ENCODE data around the gene ROBO2.

Gene ROBO2

GRCh38 chr3:77549034-77549433 is 509.1 kb downstream of the ROBO2 start:
- DNase-seq: no peak

GRCh38 chr3:77553240-77553639 is 513.3 kb downstream of the ROBO2 start:
- DNase-seq: no peak

DNA sequence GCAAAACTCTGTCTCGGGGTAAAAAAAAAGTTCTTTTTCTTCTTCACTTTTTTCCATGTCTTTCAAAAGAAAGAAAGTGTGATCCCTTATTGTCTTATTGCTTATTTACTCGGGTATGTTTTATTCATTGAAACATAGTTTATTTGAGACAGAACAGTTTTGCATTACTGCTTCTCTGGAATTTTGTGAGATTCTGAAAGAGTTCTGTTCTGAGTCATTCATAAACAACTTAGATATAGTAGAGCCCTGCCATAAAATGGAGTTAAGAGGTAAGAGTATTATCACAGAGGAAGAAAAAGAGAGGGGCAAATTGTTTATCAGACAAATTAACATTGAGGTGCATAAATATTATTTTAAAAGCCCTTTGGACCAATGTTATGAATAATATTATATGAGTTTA is 522.2 kb downstream of the ROBO2 start:
- no peak for DNase-seq

- no peak for DNase-seq
Measured at GRCh38 chr3:77563012-77563411, 523.1 kb downstream of the ROBO2 start.

DNA sequence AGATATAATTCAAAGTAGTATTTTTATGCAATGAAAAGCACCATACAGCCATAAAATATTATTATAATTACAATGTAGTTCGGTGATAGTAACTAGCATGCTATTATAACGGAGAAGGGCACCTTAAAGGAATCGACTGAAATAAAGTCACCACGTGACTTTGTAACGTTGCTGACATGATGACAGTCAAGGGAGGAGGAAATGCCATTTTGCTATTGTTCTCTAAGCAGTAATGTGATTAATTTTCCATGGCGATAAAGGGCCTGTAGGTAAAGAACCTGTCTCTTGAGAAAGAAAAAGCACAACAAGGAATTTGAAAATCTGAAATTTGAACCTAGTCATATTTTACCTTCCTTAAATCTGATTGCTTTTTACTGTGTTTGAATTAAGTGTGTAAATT is 526.2 kb downstream of the ROBO2 start:
- DNase-seq: no peak

- no peak for DNase-seq
Measured at GRCh38 chr3:77571971-77572715, 532.2 kb downstream of the ROBO2 start.

DNA sequence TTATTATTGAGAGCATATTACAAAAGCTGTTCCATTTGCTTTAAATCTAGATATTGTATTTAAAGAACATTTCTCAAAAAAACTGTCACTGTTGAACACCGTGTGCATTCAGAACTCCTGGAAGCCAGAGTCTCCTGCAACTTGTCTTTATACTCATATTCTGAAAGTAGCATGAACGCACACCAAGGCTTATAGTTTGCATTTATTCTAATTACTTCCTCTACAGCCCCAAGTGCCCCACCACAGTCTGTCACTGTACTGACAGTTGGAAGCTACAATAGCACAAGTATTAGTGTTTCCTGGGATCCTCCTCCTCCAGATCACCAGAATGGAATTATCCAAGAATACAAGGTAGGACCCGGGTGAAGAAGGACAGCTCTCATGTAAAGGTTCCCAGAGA is 537.4 kb downstream of the ROBO2 start:
- DNase-seq: no peak

- DNase-seq: no peak
Measured at GRCh38 chr3:77586216-77586615, 546.3 kb downstream of the ROBO2 start.

DNA sequence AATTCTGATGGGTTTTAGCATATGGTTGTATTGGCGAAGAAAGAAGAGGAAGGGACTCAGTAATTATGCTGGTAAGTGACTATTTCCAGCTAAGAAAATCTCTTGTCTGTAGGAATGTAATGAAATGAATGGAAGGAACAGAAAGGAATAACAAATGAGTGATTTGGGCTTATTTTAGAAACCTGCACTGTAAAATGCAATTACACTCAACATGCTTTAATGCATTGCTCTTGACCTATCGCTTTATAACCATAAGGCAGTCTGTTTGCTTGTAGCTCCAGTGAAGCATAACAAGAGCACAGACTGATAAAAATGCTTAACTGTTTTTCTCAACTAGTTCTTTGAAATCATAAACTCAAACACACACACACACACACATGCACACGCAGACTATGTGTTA is 549.0 kb downstream of the ROBO2 start:
- no peak for DNase-seq

- DNase-seq: no peak
Measured at GRCh38 chr3:77590191-77590590, 550.3 kb downstream of the ROBO2 start.

- DNase-seq: no peak
Measured at GRCh38 chr3:77595371-77595870, 555.5 kb downstream of the ROBO2 start.

DNA sequence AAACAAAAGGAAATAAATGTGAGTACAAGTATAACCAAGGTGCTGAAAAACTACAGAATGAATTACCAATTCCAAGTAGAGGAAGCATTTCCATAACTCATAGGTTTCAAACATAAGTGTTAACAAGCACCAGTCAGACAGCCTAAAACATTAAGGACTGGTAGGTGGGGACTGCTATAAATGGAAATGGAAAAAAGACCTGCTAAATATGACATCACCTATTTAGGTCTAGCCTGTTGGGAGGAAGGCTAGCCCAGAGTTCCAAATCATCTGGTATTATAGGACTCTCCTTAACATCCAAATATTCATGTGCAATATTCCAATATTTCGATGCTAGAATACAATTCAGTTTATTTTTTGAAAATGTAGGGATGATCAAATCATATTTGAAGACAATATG is 560.0 kb downstream of the ROBO2 start:
- no peak for DNase-seq

DNA sequence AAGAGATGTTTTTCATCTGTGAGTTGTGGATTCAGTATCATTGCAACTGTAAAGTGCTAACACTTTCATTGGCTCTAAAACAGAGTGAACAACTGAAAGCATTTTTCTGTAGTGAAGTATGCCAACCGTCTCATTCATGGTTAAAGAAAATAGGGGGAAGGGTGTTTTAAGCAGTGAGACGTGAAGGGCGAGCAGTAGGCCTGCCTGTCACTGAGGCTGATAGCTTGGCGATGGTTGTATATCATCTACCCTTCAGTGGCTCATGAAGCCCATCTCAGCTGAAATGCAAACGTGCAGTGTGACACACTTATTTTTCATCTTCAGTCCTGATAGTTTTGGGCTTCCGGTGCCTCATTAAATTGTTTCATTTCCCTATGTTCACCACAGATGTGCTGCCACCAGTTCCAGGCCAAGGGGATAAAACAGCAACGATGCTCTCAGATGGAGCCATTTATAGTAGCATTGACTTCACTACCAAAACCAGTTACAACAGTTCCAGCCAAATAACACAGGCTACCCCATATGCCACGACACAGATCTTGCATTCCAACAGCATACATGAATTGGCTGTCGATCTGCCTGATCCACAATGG is 562.0 kb downstream of the ROBO2 start:
- peak in 1 of 56 donors; percentile 2 for DNase-seq

- no peak for DNase-seq
Measured at GRCh38 chr3:77602722-77603121, 562.8 kb downstream of the ROBO2 start.

GRCh38 chr3:77605308-77605707 is 565.4 kb downstream of the ROBO2 start:
- no peak for DNase-seq

DNA sequence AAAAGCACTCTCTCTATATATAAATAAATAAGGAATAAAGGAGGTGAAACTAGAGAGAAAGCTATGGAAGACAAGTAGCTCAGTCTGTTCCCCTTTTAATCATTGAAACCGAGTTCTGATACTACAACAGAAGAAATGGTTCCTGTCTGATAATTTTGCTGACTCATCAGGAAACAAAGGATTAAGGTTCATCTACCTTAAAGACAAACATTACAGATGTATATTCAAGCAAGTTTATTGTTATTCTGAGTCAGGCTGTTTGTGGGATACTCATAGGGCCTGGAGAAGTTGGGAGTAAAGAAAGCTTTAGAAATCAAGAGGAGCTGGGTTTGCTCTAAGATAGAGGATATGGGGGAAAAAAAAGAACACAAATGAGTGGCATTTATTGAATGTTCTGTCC is 566.0 kb downstream of the ROBO2 start:
- DNase-seq: no peak

DNA sequence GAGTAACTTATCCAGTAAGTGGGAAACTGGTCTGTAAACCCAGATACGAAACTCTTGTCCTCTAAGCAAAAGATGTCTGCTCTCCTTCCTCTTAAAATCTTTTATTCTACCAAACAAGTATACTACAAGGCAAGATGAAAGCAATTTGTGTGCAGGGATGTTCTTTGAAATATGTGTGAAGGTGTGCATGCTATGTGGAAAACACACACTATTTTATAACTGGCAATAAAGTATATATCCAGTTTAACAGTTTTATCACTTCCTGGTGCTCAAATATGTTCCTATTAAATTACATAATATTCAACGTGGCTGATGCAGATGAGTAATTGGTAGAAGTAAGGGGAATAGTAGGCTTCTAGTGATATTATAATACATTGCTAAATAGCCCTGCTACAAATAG is 566.5 kb downstream of the ROBO2 start:
- DNase-seq: no peak

GRCh38 chr3:77618686-77619085 is 578.8 kb downstream of the ROBO2 start:
- DNase-seq: no peak

DNA sequence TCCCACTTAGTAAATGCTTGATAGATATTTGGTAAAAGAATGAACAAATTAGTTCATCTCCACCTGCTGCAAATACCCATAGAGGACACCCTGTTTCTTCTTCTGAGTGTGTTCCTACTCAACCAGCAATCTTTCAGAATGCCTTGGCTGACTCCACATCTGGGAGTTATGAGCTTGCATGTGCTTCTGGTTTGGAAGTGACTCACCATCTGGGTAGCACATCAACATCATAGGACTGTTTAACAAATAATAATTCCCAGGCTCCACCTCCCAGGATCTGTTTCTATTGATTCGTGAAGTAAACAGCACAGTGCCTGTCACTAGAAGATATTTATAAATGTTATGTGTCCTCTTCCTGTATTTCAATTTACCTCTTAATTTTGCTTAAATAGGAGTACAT is 580.1 kb downstream of the ROBO2 start:
- DNase-seq: no peak

DNA sequence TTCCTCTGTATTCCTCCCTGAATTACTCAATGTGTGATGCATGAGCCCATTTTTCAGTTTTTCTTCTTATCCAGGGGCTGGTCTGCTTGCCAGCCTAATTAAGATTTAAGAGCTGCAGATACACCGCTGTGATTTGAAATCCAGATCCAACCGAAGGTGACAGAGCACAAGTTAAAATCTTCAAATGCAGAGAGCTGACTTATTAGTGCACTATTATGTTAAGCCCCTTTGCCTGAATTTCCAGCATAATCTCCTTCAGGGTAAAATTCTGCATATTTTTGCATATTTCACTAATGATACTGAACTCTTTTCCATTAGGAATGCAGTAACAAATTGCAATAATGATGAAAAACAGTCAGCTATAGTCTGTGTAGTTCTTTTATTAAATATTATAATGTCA is 583.6 kb downstream of the ROBO2 start:
- no peak for DNase-seq

- no peak for DNase-seq
Measured at GRCh38 chr3:77626157-77626556, 586.3 kb downstream of the ROBO2 start.

GRCh38 chr3:77648214-77648613 is 608.3 kb downstream of the ROBO2 start:
- no peak for DNase-seq

GRCh38 chr3:77648664-77649063 is 608.8 kb downstream of the ROBO2 start:
- no peak for DNase-seq

All from amygdala (tissue), 56 donors.